Right cardiac atrium (tissue), 5 donors: ENCODE data around the gene NOL4L. TPM values are rescaled to one million over a fixed set of nuclear protein-coding genes. Genes with fewer than 3 reads are reported as not detected.

Experiments
- ATAC-seq, 2 donors: fragments of 200-7000 bp; cut with Tn5 transposase; one replicate each; pipeline versions ENCODE4 v1.8.0 to v1.9.1; 2020; ENCODE audit warnings: moderate library complexity in 2 of 2, mild to moderate bottlenecking in 1 of 2
- DNase-seq, 3 donors: peaks; one replicate each; pipeline ENCODE4 v3.0.0-alpha.2; 2020
- H3K27ac ChIP-seq: one replicate; pipeline ENCODE4 v1.5.1; 2013; ENCODE audit warnings: mild to moderate bottlenecking, low read length, control low read depth, moderate library complexity
- H3K27me3 ChIP-seq: one replicate; pipeline ENCODE4 v1.6.1; 2013; ENCODE audit not compliant: control insufficient read depth, insufficient read depth
- H3K4me1 ChIP-seq: one replicate; pipeline ENCODE4 v1.6.1; 2013; ENCODE audit warnings: low read length; ENCODE audit not compliant: control insufficient read depth, insufficient read depth
- H3K4me3 ChIP-seq: one replicate; pipeline ENCODE4 v1.5.1; 2013; ENCODE audit warnings: low read length, control low read depth
- H3K9me3 ChIP-seq: one replicate; pipeline ENCODE4 v1.6.1; 2013; ENCODE audit warnings: low read length; ENCODE audit not compliant: control insufficient read depth
- WGBS: extraction: QIAGEN DNeasy Blood & Tissue Kit; methylation state at CpG from one replicate; pipeline ENCODE4 v1.1.7; 2013; 5-methylcytosine and 5-hydroxymethylcytosine counted together
- intact Hi-C, 4 donors: fragments of 100-400 bp; cut with DNase I; formaldehyde crosslinking; loops; one replicate each; pipeline versions ENCODE4 v1.11.0 to v1.14.0; 2022 to 2023
- polyA plus RNA-seq: library from polyadenylated mRNA; stranded (reverse); fragments of 200-250 nt; gene quantifications from one replicate; pipeline ENCODE4 v1.2.3, GENCODE V29; 2013
- total RNA-seq, 4 donors: library from RNA; stranded (reverse); fragmentation: NEBNext Ultra II Directional; extraction: Animal tissue kit (Norgen Biotek cat#: 25700); gene quantifications; one replicate each; pipeline ENCODE4 v1.2.1, GENCODE V29; 2021
- donor health status: healthy with polysubstance abuse.
- donor health status: DM: no; HTN: yes; CAD: no.
- donor health status: DM: no; HTN: no; CAD: no.
- donor health status: DM: no; HTN: yes; CAD: no; lungs with severe emphysema.
- donor health status: DM: yes; HTN: yes; CAD: no.

The NOL4L gene
- total and polyA plus RNA-seq, 5 donors: 6.5 to 10.9 (median 8.3) TPM

GRCh38 chr20:32528171-32528891, 56.8 kb downstream of the NOL4L start:
- intact Hi-C loops: loop anchor here in 2 of 4 donors (5.0 to 10.0 kb wide), 2 partner anchors 54 to 56 kb away; partner anchors contain the start of gene NOL4L (in 1 of the 2)

GRCh38 chr20:32527447-32528055, 57.6 kb downstream of the NOL4L start:
- WGBS: 46% methylated on average over 24 of the region's 24 CpGs
- no peak overlapping the region for H3K4me3 ChIP-seq
- peak in 2 of 3 donors; percentile 73 to 80 for DNase-seq

More at GRCh38 chr20:32528171-32528891, 56.8 kb downstream of the NOL4L start:
- H3K4me3 ChIP-seq: no peak overlapping the region
- H3K9me3 ChIP-seq: no peaks in the 10 kb centered on the region
- H3K4me1 ChIP-seq: no peaks in the 10 kb centered on the region
- no peaks in the 10 kb centered on the region for H3K27me3 ChIP-seq
- DNase-seq (peak; percentile 69 to 90 (median 88)), ATAC-seq (peak; percentile 85 to 86)
- WGBS: 31% methylated on average over 27 of the region's 27 CpGs
- H3K27ac ChIP-seq: peak overlapping the region; percentile 14

GRCh38 chr20:32527052-32527446, 58.1 kb downstream of the NOL4L start:
- Histone ChIP-seq H3K9me3 (no peaks in the 10 kb centered on the region), H3K4me1 (no peaks in the 10 kb centered on the region), H3K27ac (no peak overlapping the region), H3K4me3 (no peak overlapping the region), H3K27me3 (no peaks in the 10 kb centered on the region)
- intact Hi-C loops: loop anchor here in 2 of 4 donors (5.0 to 10.0 kb wide), 2 partner anchors 55 to 58 kb away; partner anchors contain the start of gene NOL4L (in 1 of the 2)
- 84% methylated on average over 5 of the region's 5 CpGs for WGBS
- ATAC-seq: no peak
- DNase-seq: no peak

More at GRCh38 chr20:32527447-32528055, 57.6 kb downstream of the NOL4L start:
- Histone ChIP-seq H3K4me1 (no peaks in the 10 kb centered on the region), H3K9me3 (no peaks in the 10 kb centered on the region), H3K27ac (no peak overlapping the region), H3K27me3 (no peaks in the 10 kb centered on the region)
- peak in 1 of 2 donors; percentile 12 for ATAC-seq
- intact Hi-C loops: loop anchor here in 2 of 4 donors (5.0 to 10.0 kb wide), 2 partner anchors 55 to 57 kb away; partner anchors contain the start of gene NOL4L (in 1 of the 2)

- Histone ChIP-seq H3K4me3 (no peak overlapping the region), H3K4me1 (no peaks in the 10 kb centered on the region), H3K27ac (no peak overlapping the region), H3K9me3 (no peaks in the 10 kb centered on the region), H3K27me3 (no peaks in the 10 kb centered on the region)
- no peak for DNase-seq
- 75% methylated on average over 4 of the region's 4 CpGs for WGBS
- intact Hi-C loops: loop anchor here in 2 of 4 donors (5.0 to 10.0 kb wide), 2 partner anchors 56 to 58 kb away; partner anchors contain the start of gene NOL4L (in 1 of the 2)
- ATAC-seq: no peak
Measured at GRCh38 chr20:32526541-32526940, 58.6 kb downstream of the NOL4L start.

- Histone ChIP-seq H3K4me1 (no peaks in the 10 kb centered on the region), H3K27ac (no peak overlapping the region), H3K4me3 (no peak overlapping the region), H3K27me3 (no peaks in the 10 kb centered on the region), H3K9me3 (no peaks in the 10 kb centered on the region)
- 87% methylated on average over 4 of the region's 4 CpGs for WGBS
- DNase-seq: no peak
- no peak for ATAC-seq
- intact Hi-C loops: loop anchor here in 2 of 4 donors (5.0 to 10.0 kb wide), 2 partner anchors 56 to 59 kb away; partner anchors contain the start of gene NOL4L (in 1 of the 2)
Measured at GRCh38 chr20:32526125-32526524, 59.0 kb downstream of the NOL4L start.

- H3K9me3 ChIP-seq: no peaks in the 10 kb centered on the region
- no peaks in the 10 kb centered on the region for H3K4me1 ChIP-seq
- intact Hi-C loops: loop anchor here in 3 of 4 donors (5.0 to 10.0 kb wide), 3 partner anchors 57 to 127 kb away; partner anchors contain the start of gene NOL4L (in 1 of the 3)
- peak overlapping the region; percentile 1 for H3K27ac ChIP-seq
- 56% methylated on average over 13 of the region's 13 CpGs for WGBS
- no peak overlapping the region for H3K4me3 ChIP-seq
- ATAC-seq (peak; percentile 53 to 61), DNase-seq (peak; percentile 79 to 91 (median 90))
- no peaks in the 10 kb centered on the region for H3K27me3 ChIP-seq
Measured at GRCh38 chr20:32524829-32525501, 60.2 kb downstream of the NOL4L start.

GRCh38 chr20:32523613-32524213, 61.4 kb downstream of the NOL4L start:
- no peak overlapping the region for H3K27ac ChIP-seq
- H3K4me3 ChIP-seq: no peak overlapping the region
- intact Hi-C loops: loop anchor here in 2 of 4 donors (5.0 to 10.0 kb wide), 2 partner anchors 61 to 129 kb away; partner anchors contain the start of gene NOL4L (in 1 of the 2)
- H3K4me1 ChIP-seq: peaks cover under 1% of the 10 kb centered on the region
- WGBS: 58% methylated on average over 7 of the region's 7 CpGs
- H3K9me3 ChIP-seq: no peaks in the 10 kb centered on the region
- DNase-seq: no peak
- no peaks in the 10 kb centered on the region for H3K27me3 ChIP-seq
- ATAC-seq: no peak

GRCh38 chr20:32522776-32523612, 62.1 kb downstream of the NOL4L start:
- no peak overlapping the region for H3K27ac ChIP-seq
- ATAC-seq (no peak), DNase-seq (no peak)
- 78% methylated on average over 8 of the region's 8 CpGs for WGBS
- H3K9me3 ChIP-seq: no peaks in the 10 kb centered on the region
- peaks cover 2% of the 10 kb centered on the region for H3K4me1 ChIP-seq
- H3K27me3 ChIP-seq: no peaks in the 10 kb centered on the region
- no peak overlapping the region for H3K4me3 ChIP-seq
- intact Hi-C loops: loop anchor here in 2 of 4 donors (1.0 to 10.0 kb wide), 3 partner anchors 62 to 130 kb away; partner anchors contain the start of gene NOL4L (in 1 of the 2)

- DNase-seq (no peak), ATAC-seq (no peak)
- H3K9me3 ChIP-seq: no peaks in the 10 kb centered on the region
- WGBS: 72% methylated on average over 3 of the region's 3 CpGs
- intact Hi-C loops: loop anchor here in 2 of 4 donors (1.0 to 10.0 kb wide), 3 partner anchors 62 to 131 kb away; partner anchors contain the start of gene NOL4L (in 1 of the 2)
- no peaks in the 10 kb centered on the region for H3K27me3 ChIP-seq
- no peak overlapping the region for H3K27ac ChIP-seq
- peaks cover 2% of the 10 kb centered on the region for H3K4me1 ChIP-seq
- no peak overlapping the region for H3K4me3 ChIP-seq
Measured at GRCh38 chr20:32522526-32522775, 62.7 kb downstream of the NOL4L start.
